Thyroid gland (tissue), 4 donors: ENCODE data around the gene CACNA1A. TPM values are rescaled to one million over a fixed set of nuclear protein-coding genes. Genes with fewer than 3 reads are reported as not detected.

Experiments used
- DNase-seq, 2 donors: peaks; one replicate each; pipeline ENCODE4 v3.0.0-alpha.2; 2019
- H3K27ac ChIP-seq, 3 donors: fragments of 200-600 bp; sonication (generic); 1 replicate in 2 of 3; 2 replicates in 1 of 3; pipeline ENCODE4 v1.5.1; 2016 to 2019; ENCODE audit warnings: mild to moderate bottlenecking in 1 of 3, moderate library complexity in 1 of 3
- H3K27me3 ChIP-seq: fragments of 200-600 bp; sonication (generic); one replicate; pipeline ENCODE4 v1.5.1; 2019
- H3K36me3 ChIP-seq, 2 donors: fragments of 200-600 bp; sonication (generic); one replicate each; pipeline ENCODE4 v1.5.1; 2016 to 2019
- H3K4me1 ChIP-seq, 2 donors: fragments of 200-600 bp; sonication (generic); one replicate each; pipeline ENCODE4 v1.5.1; 2017 to 2019
- H3K4me3 ChIP-seq, 3 donors: fragments of 200-600 bp; sonication (generic); replicated peaks in 1 of 3; 1 replicate in 2 of 3; 2 replicates in 1 of 3; pipeline ENCODE4 v1.5.1; 2016; ENCODE audit warnings: mild to moderate bottlenecking in 1 of 3
- H3K9me3 ChIP-seq: fragments of 200-600 bp; sonication (generic); one replicate; pipeline ENCODE4 v1.5.1; 2017
- CTCF ChIP-seq, 6 experiments: fragments of 200-600 bp in 3 of 6; fragments of 450-650 bp in 3 of 6; sonication (generic) in 3 of 6; IDR thresholded peaks; one replicate each; pipeline ENCODE4 v1.5.1; 2016 to 2019; ENCODE audit warnings: antibody characterized with exemption in 6 of 6, mild to moderate bottlenecking in 2 of 6, inconsistent platforms in 1 of 6, moderate library complexity in 1 of 6
- POLR2A ChIP-seq, 2 donors: fragments of 450-650 bp; IDR thresholded peaks; one replicate each; pipeline ENCODE4 v1.6.1; 2017; ENCODE audit warnings: antibody characterized with exemption in 2 of 2, mild to moderate bottlenecking in 2 of 2, moderate library complexity in 1 of 2
- WGBS, 2 donors: methylation state at CpG; one replicate each; pipeline ENCODE4 v1.1.5; 2017; 5-methylcytosine and 5-hydroxymethylcytosine counted together
- intact Hi-C: fragments of 100-400 bp; cut with DNase I; formaldehyde crosslinking; loops from one replicate; pipeline ENCODE4 v1.15.1; 2023
- total RNA-seq, 4 donors: library from RNA; depleted of rRNA; stranded (reverse); fragments of >200 nt; gene quantifications; one replicate each; pipeline ENCODE4 v1.2.3, GENCODE V29; 2016

CACNA1A gene
- total RNA-seq, 4 donors from 2014 or later: 0.27 to 2.5 (median 0.80) TPM

GRCh38 chr19:13269348-13269747, 236.9 kb downstream of the CACNA1A start:
- Histone ChIP-seq H3K27ac (no peak overlapping the region), H3K9me3 (no peaks in the 10 kb centered on the region), H3K4me1 (no peaks in the 10 kb centered on the region), H3K27me3 (no peaks in the 10 kb centered on the region), H3K36me3 (no peaks in the 10 kb centered on the region), H3K4me3 (no peak overlapping the region)
- 92 to 96% methylated on average over 10 of the region's 10 CpGs for WGBS, 2 donors
- no peak for DNase-seq
- intact Hi-C loops: loop anchor here (10.0 kb wide), 2 partner anchors 75 to 295 kb away; no protein-coding TSS in a partner anchor
- TF ChIP-seq POLR2A (IDR thresholded peaks at IDR 0.05) (no peak), CTCF (IDR thresholded peaks at IDR 0.05) (no peak)

GRCh38 chr19:13267889-13268288, 238.4 kb downstream of the CACNA1A start:
- H3K9me3 ChIP-seq: no peaks in the 10 kb centered on the region
- H3K4me1 ChIP-seq: no peaks in the 10 kb centered on the region
- 66 to 76% methylated on average over 4 of the region's 4 CpGs for WGBS, 2 donors
- H3K27me3 ChIP-seq: no peaks in the 10 kb centered on the region
- H3K36me3 ChIP-seq: no peaks in the 10 kb centered on the region
- intact Hi-C loops: loop anchor here (10.0 kb wide), 2 partner anchors 73 to 293 kb away; no protein-coding TSS in a partner anchor
- DNase-seq: no peak
- H3K4me3 ChIP-seq: no peak overlapping the region
- TF ChIP-seq POLR2A (IDR thresholded peaks at IDR 0.05) (no peak), CTCF (IDR thresholded peaks at IDR 0.05) (no peak)
- no peak overlapping the region for H3K27ac ChIP-seq

DNA sequence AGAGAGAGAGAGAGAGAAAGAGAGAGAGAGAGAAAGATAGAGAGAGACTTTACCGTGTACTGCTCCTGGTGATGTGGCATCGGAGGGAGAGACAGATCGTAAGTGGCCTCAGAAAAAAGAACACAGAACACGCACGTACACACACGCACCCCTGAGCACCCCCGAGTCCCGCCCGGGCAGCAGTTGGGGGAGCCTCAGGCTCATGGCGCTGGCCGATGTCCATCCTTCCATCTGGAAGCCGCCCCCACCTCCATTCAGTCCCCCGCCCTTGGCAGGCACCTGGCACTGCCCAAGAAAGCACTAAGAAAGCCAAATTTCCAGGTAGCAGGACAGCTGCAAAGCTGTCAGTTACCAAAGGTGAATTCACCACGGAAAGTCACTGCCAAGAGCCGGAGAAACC, 239.1 kb downstream of the CACNA1A start:
- Histone ChIP-seq H3K27ac (no peak overlapping the region), H3K27me3 (no peaks in the 10 kb centered on the region), H3K9me3 (no peaks in the 10 kb centered on the region), H3K4me3 (no peak overlapping the region), H3K4me1 (no peaks in the 10 kb centered on the region), H3K36me3 (no peaks in the 10 kb centered on the region)
- intact Hi-C loops: loop anchor here (10.0 kb wide), 2 partner anchors 72 to 292 kb away; no protein-coding TSS in a partner anchor
- TF ChIP-seq CTCF (IDR thresholded peaks at IDR 0.05) (no peak), POLR2A (IDR thresholded peaks at IDR 0.05) (no peak)
- no peak for DNase-seq
- WGBS, 2 donors: 87 to 91% methylated on average over 13 to 15 of the region's 15 CpGs

GRCh38 chr19:13262450-13262849, 243.8 kb downstream of the CACNA1A start:
- no peak for DNase-seq
- Histone ChIP-seq H3K4me1 (no peaks in the 10 kb centered on the region), H3K36me3 (no peaks in the 10 kb centered on the region), H3K4me3 (no peak overlapping the region), H3K27ac (no peak overlapping the region), H3K27me3 (no peaks in the 10 kb centered on the region), H3K9me3 (no peaks in the 10 kb centered on the region)
- whole genome bisulfite sequencing, 2 donors: 54 to 55% methylated on average over 8 of the region's 8 CpGs
- intact Hi-C loops: loop anchor here (10.0 kb wide), 2 partner anchors 68 to 288 kb away; no protein-coding TSS in a partner anchor
- peak; percentile 31 to 69 (median 42) for TF ChIP-seq CTCF (IDR thresholded peaks at IDR 0.05)
- no peak for TF ChIP-seq POLR2A (IDR thresholded peaks at IDR 0.05)

- WGBS, 2 donors: 74 to 77% methylated on average over 9 of the region's 9 CpGs
- no peak for TF ChIP-seq POLR2A (IDR thresholded peaks at IDR 0.05)
- TF ChIP-seq CTCF (IDR thresholded peaks at IDR 0.05): no peak
- no peak for DNase-seq
- Histone ChIP-seq H3K27ac (no peak overlapping the region), H3K9me3 (no peaks in the 10 kb centered on the region), H3K27me3 (no peaks in the 10 kb centered on the region), H3K4me1 (no peaks in the 10 kb centered on the region), H3K4me3 (no peak overlapping the region), H3K36me3 (no peaks in the 10 kb centered on the region)
- intact Hi-C loops: loop anchor here (10.0 kb wide), 2 partner anchors 66 to 286 kb away; no protein-coding TSS in a partner anchor
Observed at GRCh38 chr19:13260883-13261653, 245.2 kb downstream of the CACNA1A start.
